HG03521 (cell line): ENCODE data around the gene GHR.
"Not testable (repeated sequence)": the region's sequence is repeated elsewhere in the genome, so short reads cannot be mapped to it uniquely, and the experiment has no call there.

Source experiments
- ATAC-seq: cut with Tn5 transposase; IDR thresholded peaks from one replicate; pipeline ENCODE4 v1.9.1; 2021; ENCODE audit warnings: mild to moderate bottlenecking, moderate library complexity; ENCODE audit not compliant: unreplicated experiment

GHR gene

DNA sequence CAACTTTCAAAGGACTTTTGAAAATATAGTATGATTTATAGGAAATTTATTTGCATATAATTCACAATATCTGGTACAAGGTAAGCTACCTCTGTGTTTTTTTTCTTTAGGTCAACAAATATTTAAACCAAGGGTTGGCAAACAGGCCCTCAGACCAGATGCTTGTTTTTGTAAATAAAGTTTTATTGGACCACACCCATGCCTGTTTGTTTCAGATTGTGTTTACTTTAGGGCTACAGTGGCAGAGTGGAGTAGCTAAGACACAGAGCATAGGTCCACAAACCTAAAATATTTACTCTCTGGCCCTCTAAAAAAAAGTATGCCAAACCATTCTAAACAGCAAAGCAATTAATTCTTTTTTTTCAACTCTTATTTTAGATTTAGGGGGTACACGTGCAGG is 213.7 kb downstream of the GHR start:
- no peak for ATAC-seq

DNA sequence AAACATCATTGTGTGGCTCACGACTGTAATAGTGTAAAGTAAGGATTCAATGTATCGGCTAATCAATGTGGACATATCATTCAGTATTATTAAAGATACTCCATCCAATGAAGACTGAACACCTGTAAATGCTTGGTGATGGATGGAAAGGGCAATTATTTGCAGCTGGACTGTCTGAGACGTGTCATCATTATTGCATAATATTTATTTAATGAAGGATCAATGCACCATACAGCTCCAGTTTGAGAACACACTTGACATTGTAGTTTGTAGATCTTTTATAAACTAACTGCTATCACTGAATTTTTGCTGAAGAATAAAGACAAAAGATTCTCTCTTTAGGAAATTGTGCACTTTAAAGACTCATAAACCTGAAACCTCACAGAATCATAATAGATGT is 215.7 kb downstream of the GHR start:
- no peak for ATAC-seq

DNA sequence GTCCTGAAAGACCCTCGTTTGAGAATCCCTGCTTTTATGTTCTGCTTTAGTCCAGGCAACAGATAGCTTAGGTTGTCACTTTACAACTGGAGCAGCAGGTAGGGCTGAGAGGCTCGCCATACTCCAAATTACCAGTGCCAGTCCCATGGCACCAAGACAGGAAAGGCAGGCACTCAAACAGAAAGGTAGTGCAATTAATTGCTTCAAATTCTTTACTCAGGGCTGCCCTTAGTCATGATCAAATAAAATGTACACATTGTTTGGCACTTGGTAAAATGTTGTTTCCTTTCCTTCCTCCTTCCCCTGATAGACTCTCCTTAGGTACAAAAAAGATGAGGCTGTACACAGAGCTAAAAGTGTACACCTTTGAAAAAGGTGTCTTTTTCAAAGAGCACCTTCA is 217.6 kb downstream of the GHR start:
- no peak for ATAC-seq

DNA sequence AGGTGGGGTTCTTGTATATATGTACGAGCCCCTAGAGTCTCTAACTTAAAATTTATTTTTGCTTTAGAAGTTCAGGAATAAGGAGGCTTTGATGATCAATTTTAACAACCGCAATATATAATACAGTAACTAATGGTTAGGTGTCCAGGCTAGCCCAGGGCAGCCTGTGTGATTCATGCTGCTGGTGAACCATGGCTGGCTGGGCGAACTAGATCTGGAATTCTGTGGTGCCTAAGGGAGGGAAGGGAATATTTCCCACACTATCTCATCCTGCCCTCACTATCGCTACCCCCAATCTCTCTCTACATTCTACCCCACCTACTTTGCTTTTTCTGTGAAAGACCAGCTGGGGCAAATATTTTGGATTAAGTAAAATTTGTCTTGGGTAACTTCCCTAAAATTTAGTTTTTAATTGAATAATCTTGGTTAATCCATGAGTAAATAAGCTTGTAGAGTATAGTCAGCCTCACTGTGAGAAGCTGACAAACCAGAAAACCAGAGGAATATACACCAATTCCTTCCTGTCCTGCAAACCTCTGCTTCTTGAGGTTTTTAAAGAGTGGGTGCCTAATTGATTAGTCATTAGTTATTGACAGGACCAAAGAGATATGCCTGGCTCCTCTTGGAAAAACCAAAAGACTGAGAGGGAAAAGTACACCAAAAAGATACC is 218.2 kb downstream of the GHR start:
- ATAC-seq, result no peak

DNA sequence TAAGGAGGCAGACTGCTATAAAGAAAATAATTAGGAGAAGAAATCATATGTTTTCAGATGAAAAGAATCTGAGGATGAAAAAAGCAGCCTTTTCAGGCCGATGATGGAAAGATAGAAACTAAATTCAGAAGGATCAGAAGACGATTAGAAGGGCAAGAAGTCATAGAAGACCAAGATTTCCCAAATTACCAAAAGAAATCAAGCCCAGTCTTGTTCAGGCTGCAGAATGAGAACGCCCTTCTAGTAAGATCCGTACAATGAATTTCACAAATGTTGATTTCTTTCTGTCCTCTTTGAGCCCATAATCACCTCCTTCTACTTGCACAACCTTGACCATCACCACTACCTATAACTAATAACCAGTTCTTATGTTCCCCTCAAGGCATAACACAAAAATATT is 218.8 kb downstream of the GHR start:
- no peak for ATAC-seq

DNA sequence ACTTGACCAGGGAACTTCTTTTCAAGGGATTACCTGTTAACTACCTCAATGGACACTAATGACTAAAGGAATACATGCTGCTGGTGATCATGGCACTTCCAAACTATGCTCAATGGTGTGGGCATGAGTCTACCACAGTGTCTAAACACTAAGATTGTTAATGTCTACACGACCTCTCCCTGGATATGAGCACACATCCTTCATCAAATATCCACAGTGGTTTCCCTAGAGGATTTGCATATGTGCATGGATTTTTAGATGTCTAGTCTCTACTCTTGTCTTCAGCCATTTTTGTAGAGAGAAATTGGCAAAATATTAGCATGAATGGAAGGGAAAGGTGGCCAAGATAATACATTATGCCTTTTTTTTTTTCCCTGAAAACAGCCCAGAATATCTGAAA is 220.1 kb downstream of the GHR start:
- no peak for ATAC-seq

DNA sequence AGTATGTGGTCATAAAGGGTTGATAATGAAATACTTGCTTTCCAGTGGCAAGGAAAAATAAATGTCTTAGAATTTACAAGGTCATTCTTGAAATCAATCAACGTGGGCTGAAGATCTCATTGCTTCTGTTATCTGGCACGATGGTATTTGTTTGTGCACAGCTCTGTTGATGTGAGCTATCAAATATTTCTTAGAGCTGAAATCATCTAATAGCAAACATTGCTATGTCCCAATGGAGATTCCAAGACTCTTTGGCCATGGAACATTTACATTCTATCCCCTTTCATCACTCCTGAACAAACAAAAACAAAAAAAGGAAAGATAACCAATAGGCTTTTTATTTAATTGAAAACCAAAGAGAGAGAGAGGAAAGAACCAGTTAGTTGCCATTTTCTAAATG is 221.9 kb downstream of the GHR start:
- ATAC-seq, result no peak

DNA sequence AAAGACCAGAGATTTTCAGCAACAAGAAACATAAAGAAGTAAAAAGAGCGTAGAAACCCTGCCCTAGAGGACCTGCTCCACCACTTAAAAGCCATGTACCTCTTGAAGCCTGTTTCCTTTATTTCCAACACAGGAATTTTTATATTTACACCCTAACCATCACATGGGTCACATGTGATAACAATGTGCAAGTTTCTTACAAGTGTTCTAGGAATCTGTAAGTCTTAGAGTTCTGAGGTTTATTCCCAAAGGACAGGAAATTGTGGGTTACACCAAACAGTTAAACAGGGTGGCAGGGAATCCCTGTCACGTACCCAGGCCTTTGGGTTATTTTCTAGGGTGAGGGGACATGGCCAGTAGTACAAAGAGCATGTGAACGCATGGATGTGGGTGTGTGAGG is 224.8 kb downstream of the GHR start:
- no peak for ATAC-seq

DNA sequence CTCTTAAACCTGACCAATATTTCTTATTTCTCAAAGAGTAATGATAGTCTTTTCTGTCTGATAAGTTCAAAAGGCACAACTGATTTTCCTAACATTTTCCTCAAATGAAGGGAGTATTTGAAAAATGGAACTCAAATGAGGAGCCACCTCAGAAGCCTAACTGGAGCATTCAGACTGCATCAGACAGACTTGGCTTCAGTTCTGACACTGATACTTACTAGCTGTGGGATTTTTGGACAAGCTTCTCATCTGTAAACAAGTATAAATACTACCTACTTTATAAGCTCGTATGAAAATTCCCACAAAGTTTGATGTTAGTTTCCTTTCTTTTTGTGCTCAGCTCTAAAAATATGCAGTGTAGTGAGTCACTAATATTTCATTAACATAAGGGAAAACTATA is 225.7 kb downstream of the GHR start:
- ATAC-seq, result no peak

DNA sequence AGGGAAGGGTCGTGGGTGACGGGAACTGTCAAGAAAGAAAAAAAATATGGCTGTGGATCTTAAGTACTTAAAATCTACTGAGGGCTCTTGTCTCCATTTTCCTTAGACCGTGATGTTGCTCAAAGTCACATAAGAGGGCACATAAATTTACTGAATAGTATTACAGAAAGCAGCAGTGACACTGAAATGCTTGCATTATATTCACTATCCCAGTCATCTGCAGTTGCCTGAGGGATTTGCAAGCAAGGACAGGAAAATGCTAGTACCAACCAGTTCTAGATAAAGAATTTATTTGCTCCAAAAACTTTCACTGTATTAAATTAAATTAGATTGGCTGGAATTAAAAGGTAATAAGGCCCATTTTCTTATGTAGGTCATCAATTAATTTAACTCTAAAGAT is 226.8 kb downstream of the GHR start:
- no peak for ATAC-seq

DNA sequence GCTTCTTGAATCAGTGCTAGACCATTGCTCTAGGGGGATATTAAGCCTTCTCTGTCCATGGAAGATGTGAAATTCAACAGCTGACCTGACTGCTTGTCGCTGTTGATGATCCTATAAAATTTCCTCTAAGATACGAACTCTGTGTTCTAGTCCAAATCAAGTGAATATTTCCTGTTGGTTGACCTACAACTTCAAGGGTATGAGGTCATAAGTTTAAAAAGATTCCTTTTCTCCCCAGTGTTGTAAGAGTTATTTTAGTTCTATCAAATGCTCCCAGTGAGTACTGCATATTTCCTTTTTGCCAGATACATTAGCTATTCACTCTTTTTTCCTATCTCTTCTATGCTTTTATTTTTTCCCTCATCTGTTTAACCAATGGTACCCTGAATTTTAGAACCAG is 230.5 kb downstream of the GHR start:
- ATAC-seq, result no peak

DNA sequence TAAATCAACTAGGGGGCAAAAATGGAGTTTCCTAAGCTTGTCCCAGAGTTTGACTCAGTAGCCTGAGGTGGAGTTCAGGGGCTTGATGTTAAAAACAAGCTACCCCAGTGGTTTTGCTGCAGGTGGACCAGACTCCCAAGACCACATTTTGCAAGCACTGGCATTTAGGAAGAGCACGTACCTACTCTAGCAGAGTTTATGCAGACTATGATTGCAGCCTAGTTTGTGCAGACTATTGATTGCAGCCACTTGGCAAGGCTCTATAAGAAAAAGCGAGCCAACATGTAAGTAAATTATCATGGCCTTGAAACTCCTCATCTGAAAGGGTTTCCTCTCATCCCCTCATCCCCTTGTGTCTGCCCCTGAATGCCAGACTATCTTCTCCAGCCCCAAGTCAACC is 231.4 kb downstream of the GHR start:
- no peak for ATAC-seq

DNA sequence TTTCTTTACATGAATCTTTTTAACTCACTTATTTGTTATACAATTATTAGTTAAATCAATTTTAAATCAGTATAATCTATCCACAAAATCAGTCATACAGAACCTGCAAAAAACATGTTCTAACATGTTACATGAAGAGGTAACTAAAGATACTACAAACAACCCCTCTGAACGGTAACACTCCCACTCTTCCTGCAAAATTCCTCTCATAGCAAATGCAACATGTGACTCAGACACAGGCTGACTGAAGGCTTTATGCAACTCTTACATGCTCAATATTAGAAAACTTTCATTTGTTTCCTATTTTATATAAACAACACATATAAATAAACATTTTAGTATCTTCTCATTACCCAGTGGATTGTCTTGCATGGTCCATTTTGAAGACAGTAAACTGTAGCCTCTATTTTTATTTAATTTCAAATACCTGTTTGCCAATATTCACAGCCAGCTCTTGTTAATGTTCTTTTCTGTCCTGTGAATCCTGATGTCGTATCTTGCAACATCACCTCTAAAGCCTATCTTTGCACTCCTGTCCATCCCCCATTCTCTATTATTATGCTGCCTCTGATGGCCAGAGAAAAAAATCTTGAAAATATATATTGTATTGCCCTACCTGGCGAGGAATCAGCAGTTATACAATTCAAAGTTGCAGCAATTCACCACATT is 232.9 kb downstream of the GHR start:
- no peak for ATAC-seq

DNA sequence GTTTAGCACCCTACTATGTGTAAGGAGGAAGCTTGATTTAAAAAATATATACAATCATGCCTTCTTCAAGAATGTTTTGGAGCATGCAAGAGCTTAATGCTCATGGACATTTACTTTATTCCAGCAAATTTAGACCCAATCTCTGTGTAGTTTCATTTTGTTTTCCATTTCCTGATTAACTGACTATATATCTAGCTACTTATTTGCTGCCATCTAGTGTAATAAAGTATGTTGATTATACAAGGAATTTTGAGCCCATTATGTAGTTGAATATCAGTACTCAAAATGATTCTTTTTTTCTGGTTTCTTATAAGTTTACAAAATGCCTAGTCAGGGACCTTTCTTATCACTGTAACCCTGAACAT is 233.4 kb downstream of the GHR start:
- ATAC-seq, result no peak

DNA sequence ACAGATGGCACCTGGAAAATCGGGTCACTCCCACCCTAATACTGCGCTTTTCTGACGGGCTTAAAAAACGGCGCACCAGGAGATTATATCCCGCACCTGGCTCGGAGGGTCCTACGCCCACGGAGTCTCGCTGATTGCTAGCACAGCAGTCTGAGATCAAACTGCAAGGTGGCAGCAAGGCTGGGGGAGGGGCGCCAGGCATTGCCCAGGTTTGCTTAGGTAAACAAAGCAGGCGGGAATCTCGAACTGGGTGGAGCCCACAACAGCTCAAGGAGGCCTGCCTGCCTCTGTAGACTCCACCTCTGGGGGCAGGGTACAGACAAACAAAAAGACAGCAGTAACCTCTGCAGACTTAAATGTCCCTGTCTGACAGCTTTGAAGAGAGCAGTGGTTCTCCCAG is 236.6 kb downstream of the GHR start:
- not testable (repeated sequence) for ATAC-seq

DNA sequence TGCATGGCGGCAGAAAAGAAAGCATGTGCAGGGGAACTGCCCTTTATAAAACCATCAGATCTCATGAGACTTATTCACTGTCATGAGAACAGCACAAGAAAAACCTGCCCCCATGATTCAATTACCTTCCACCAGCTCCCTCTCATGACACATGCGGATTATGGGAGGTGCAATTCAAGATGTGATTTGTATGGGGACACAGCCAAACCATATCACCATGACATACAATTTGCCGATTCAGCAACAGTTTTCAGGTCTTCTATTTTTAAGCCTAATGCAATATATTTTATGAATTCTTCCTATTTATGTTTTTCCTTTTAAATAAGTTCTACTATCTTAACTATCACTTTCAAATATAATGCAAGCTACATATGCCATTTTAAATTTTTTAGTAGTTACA is 242.6 kb downstream of the GHR start:
- no peak for ATAC-seq

DNA sequence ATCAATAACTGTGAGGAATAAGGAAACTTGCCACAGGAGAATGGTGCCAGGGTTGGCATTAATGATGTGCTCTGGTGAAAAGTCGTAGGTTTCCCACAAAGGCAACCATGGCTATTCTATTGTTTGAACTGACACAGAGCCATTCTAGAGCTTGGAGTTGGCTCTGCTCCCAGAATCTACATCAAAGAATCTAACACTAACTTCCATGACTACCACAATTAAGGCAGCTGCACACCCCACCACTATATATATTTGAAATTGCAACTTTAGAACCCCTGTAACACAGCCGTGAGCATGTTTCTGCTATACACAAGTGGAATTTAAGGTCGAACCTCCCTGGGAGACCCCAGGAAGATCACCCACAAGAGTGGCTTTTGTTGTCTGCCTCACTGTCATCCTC is 243.6 kb downstream of the GHR start:
- no peak for ATAC-seq

DNA sequence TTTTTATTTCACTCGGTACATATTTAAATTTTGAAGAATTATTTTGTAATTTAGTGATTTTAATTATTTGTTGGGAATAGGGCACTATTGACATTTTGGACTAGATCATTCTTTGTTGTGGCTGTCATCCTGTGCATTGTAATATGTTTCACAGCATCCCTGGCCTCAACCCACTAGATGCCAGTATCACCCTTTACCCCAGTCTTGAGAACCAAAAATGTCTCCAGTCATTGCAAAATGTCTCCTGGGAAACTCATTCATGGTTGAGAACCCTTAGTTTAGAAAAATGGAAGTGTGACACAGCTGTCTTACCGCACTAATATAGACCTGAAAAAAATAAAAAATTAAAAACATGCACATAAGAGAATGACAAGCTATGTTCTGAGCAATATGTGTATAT is 245.0 kb downstream of the GHR start:
- ATAC-seq, result no peak

DNA sequence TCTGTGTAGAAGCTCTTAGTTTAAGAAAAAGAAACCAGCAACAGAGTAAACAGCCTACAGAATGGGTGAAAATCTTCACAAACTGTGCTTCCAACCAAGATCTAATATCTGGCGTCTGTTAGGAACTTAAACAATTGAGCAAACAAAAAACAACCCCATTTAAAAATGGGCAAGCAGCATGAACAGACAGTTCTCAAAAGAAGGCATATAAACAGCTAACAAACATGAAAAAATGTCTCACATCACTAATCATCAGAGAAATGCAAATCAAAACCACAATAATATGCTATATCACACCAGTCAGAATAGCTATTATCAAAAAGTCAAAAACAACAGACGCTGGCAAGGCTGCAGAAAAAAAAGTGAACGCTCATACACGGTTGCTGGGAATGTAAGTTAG is 249.7 kb downstream of the GHR start:
- ATAC-seq, result no peak

DNA sequence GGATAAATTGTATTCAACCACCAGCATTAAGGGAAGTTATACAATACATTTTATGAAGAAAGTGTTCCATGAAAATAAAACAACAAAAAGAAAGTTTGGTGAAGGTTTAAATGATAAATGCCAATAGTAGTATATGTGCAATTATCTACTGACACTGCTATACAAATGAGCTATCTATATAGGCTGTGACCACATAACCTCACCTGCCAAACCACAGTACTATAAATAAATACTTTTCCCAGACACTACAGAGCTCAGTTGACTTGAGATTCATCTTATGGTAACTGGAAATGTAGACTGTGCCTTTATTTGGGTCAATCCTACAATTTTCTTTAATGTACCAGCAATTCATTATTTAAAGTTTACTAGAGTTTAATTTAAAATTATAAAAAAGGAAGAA is 252.4 kb downstream of the GHR start:
- ATAC-seq, result no peak

DNA sequence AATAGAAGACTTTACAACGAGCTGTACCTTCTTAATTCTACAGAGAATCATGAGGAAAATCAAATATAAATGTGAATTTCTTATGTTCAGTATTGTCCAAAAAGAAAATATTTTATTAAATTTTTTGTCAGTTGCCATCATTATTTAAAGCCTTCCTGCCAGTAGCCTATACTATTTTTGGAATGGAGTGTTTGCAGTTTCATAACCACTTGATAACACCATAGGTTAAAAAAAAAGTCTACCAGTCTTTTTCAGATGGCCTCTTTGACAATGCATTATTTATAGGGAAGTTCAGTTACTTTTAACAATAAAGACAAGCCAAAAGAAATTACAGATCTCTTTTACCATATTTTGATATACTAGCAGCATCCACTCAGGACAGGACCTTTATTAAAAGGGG is 253.1 kb downstream of the GHR start:
- no peak for ATAC-seq

DNA sequence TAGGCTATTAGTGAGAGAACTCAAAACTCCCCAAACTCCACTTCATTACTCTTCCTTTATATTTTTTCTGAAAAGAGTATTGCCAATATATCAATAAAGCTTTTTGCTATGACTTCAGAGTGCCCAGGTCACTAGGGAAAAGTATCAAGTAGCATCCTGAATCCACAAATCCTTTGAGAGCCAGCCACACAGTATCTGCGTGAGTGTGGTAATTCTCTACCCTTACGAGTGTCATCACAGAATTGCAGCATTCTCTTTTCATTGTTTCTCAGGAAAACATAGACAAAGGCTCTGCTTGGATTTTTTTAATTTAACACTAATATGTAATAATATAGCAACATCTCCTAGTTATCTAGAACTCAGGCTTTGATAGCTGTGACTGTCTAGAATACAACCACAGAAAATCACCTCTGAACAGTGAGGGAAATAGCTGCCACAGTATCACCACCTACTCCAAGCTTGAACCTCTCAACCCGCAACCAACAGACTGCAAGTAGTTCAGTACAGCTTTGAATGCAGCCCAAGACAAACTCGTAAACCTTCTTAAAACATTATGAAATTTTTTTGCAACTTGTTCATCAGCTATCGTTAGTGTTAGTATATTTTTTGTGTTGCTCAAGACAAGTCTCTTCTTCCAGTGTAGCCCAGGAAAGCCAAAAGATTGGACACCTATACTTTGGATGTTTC is 254.1 kb downstream of the GHR start:
- ATAC-seq, result no peak

DNA sequence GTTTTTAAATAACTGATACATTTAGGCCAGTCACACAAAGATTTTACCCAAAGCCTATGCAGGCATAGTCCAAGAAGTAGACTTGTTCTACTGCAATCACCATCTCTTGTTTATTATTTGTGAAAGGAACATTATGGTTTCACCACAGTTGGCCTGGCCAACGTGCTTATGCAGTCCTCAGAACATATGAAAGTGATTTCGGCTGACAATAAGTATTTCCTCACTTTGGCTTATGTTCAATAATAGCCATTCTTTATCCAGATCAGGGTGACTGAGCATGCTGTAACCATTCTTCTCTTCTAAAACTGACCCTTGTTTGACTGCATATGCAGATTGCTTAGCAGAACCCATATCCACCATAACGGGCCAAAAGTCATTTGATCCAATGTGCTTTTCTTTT is 256.8 kb downstream of the GHR start:
- ATAC-seq, result no peak
